ENCODE data around the gene C10orf90.

Gene C10orf90

DNA sequence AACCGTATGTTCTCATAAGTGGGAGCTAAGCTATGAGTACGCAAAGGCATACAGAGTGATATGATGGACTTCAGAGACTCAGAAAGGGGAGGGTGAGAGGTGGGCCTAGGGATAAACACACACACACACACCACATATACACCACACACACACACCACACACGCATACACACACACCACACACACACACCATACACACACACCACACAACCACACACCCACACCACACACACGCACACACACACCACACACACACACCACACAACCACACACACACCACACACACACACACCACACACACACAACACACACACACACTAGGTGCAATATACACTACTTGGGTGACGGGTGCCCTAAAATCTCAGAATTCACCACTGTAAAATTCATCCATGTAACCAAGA lies 168.7 kb downstream of the C10orf90 start:
- no peak for TF ChIP-seq REST (IDR thresholded peaks at IDR 0.05; ENCODE audit: insufficient replicate concordance, low read depth)
- no peak for TF ChIP-seq GABPA (IDR thresholded peaks at IDR 0.05; ENCODE audit: low read depth)
- TF ChIP-seq, protein P1, sequence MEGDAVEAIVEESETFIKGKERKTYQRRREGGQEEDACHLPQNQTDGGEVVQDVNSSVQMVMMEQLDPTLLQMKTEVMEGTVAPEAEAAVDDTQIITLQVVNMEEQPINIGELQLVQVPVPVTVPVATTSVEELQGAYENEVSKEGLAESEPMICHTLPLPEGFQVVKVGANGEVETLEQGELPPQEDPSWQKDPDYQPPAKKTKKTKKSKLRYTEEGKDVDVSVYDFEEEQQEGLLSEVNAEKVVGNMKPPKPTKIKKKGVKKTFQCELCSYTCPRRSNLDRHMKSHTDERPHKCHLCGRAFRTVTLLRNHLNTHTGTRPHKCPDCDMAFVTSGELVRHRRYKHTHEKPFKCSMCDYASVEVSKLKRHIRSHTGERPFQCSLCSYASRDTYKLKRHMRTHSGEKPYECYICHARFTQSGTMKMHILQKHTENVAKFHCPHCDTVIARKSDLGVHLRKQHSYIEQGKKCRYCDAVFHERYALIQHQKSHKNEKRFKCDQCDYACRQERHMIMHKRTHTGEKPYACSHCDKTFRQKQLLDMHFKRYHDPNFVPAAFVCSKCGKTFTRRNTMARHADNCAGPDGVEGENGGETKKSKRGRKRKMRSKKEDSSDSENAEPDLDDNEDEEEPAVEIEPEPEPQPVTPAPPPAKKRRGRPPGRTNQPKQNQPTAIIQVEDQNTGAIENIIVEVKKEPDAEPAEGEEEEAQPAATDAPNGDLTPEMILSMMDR (IDR thresholded peaks at IDR 0.05; ENCODE audit: insufficient read depth, low read length): no peak
- TF ChIP-seq POLR2AphosphoS5 (IDR thresholded peaks at IDR 0.05; ENCODE audit: low read depth): no peak
- TF ChIP-seq SPI1 (IDR thresholded peaks at IDR 0.05; ENCODE audit: borderline replicate concordance, low read depth): no peak
- no peak for DNase-seq (ENCODE audit: low read depth in 1 of 2, low spot score in 1 of 2)
- Histone ChIP-seq H3K27ac (replicated peaks) (no peak overlapping the region), H3K4me3 (replicated peaks; ENCODE audit: insufficient read depth, low read length) (no peak overlapping the region), H3K27me3 (ENCODE audit: insufficient read depth, poor library complexity, severe bottlenecking) (no peaks in the 10 kb centered on the region)

DNA sequence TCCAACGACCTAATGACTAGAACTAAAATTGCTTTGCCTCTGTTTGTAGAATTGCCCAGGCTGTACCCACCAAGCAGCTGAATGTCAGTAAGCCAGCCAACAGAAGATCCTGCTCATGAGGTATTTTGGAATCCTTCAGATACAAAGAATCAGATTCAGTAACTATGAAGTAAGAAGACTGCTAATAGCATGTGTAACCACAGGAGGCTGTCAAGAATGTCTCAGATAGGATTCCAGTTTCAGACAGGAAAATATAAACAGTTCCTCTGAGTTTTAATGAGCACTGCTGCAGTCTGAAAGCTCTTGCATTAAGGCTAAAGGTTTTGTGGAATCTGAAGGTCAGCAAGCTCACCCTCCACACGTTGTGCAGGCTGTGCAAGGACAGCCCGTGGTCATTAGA lies 169.6 kb downstream of the C10orf90 start:
- no peak overlapping the region for H3K27ac ChIP-seq (replicated peaks)
- TF ChIP-seq GABPA (IDR thresholded peaks at IDR 0.05; ENCODE audit: low read depth) (no peak), POLR2AphosphoS5 (IDR thresholded peaks at IDR 0.05; ENCODE audit: low read depth) (no peak), SPI1 (IDR thresholded peaks at IDR 0.05; ENCODE audit: borderline replicate concordance, low read depth) (no peak), REST (IDR thresholded peaks at IDR 0.05; ENCODE audit: insufficient replicate concordance, low read depth) (no peak)
- TF ChIP-seq, protein P1 (IDR thresholded peaks at IDR 0.05; ENCODE audit: insufficient read depth, low read length): no peak
- no peak overlapping the region for H3K4me3 ChIP-seq (replicated peaks; ENCODE audit: insufficient read depth, low read length)
- no peaks in the 10 kb centered on the region for H3K27me3 ChIP-seq (ENCODE audit: insufficient read depth, poor library complexity, severe bottlenecking)
- no peak for DNase-seq (ENCODE audit: low read depth in 1 of 2, low spot score in 1 of 2)

- no peak for DNase-seq (ENCODE audit: low read depth in 1 of 2, low spot score in 1 of 2)
- no peak for TF ChIP-seq GABPA (IDR thresholded peaks at IDR 0.05; ENCODE audit: low read depth)
- no peak overlapping the region for H3K27ac ChIP-seq (replicated peaks)
- no peaks in the 10 kb centered on the region for H3K27me3 ChIP-seq (ENCODE audit: insufficient read depth, poor library complexity, severe bottlenecking)
- no peak overlapping the region for H3K4me3 ChIP-seq (replicated peaks; ENCODE audit: insufficient read depth, low read length)
These were observed 170.3 kb downstream of the C10orf90 start for GRCh38 chr10:126500185-126500584.

DNA sequence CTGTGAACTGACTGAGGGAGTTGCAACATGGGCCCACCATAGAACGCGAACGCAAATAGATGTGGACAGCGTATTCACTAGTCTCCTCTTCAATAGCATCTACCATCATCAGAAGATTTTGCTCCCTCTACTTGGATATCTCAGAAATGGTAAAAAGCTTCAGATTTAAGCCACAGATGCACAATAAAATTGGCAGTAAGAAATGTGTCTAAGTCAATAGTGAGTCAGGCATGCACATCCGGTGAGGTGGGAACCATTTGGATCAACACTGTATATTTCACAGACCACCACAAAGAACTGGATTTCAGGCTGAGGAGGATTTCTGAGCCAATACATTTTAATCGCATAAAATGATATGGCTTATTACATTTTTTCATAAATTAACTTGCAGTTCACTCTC lies 170.7 kb downstream of the C10orf90 start:
- no peak for DNase-seq (ENCODE audit: low read depth in 1 of 2, low spot score in 1 of 2)
- H3K27ac ChIP-seq (replicated peaks): no peak overlapping the region
- H3K27me3 ChIP-seq (ENCODE audit: insufficient read depth, poor library complexity, severe bottlenecking): no peaks in the 10 kb centered on the region
- H3K4me3 ChIP-seq (replicated peaks; ENCODE audit: insufficient read depth, low read length): no peak overlapping the region
- TF ChIP-seq REST (IDR thresholded peaks at IDR 0.05; ENCODE audit: insufficient replicate concordance, low read depth): no peak
- no peak for TF ChIP-seq SPI1 (IDR thresholded peaks at IDR 0.05; ENCODE audit: borderline replicate concordance, low read depth)
- TF ChIP-seq, protein P1 (IDR thresholded peaks at IDR 0.05; ENCODE audit: insufficient read depth, low read length): no peak
- TF ChIP-seq GABPA (IDR thresholded peaks at IDR 0.05; ENCODE audit: low read depth): no peak
- no peak for TF ChIP-seq POLR2AphosphoS5 (IDR thresholded peaks at IDR 0.05; ENCODE audit: low read depth)

All from HL-60 (cell line).